K562 (cell line): ENCODE results near the gene REXO2. TPM values are rescaled to one million over a fixed set of nuclear protein-coding genes. Genes with fewer than 3 reads are reported as not detected.

Experiments used
- BRD9 ChIP-seq: fragments of 450-650 bp; IDR thresholded peaks from 2 replicates; pipeline ENCODE4 v1.6.1; 2018; ENCODE audit warnings: low read depth; ENCODE audit not compliant: partially characterized antibody
- CEBPG ChIP-seq, 3 experiments: fragments of 200-800 bp in 1 of 3; sonication (Bioruptor generic) in 1 of 3; sonication (generic) in 1 of 3; formaldehyde crosslinking in 1 of 3; IDR thresholded peaks in 2 of 3; conservative IDR thresholded peaks in 1 of 3; 2 replicates each; pipeline versions ENCODE4 v1.6.1 to v1.8.0; 2016 to 2022; ENCODE audit warnings: missing compliant biosample characterization in 2 of 3, missing genetic modification characterization in 2 of 3, mild to moderate bottlenecking in 1 of 3, missing genetic modification reagents in 1 of 3
- CHD1 ChIP-seq: fragments of 200-600 bp; sonication (generic); IDR thresholded peaks from one replicate; pipeline ENCODE4 v1.6.1; 2012; ENCODE audit warnings: mild to moderate bottlenecking, moderate library complexity, low read length, inconsistent platforms
- NFIC ChIP-seq: fragments of 450-650 bp; IDR thresholded peaks from 2 replicates; pipeline ENCODE4 v1.6.1; 2017; ENCODE audit warnings: mild to moderate bottlenecking, inconsistent platforms
- POLR2G ChIP-seq: fragments of 200-400 bp; formaldehyde crosslinking; IDR thresholded peaks from 2 replicates; pipeline ENCODE4 v1.6.1; 2017; ENCODE audit warnings: low read depth, mild to moderate bottlenecking, antibody characterized with exemption, low read length, moderate library complexity
- SREBF2 ChIP-seq: sonication (generic); formaldehyde crosslinking; IDR thresholded peaks from 2 replicates; pipeline ENCODE4 v1.4.0; 2020; ENCODE audit warnings: mild to moderate bottlenecking, missing genetic modification reagents
- ZEB2 ChIP-seq: fragments of 450-650 bp; IDR thresholded peaks from 2 replicates; pipeline ENCODE4 v1.6.1; 2016
- ZNF175 ChIP-seq: fragments of 200-800 bp; sonication (Bioruptor generic); IDR thresholded peaks from 2 replicates; pipeline ENCODE4 v1.6.1; 2016; ENCODE audit warnings: low read depth, mild to moderate bottlenecking, missing genetic modification characterization, missing compliant biosample characterization
- ZNF407 ChIP-seq: fragments of 450-650 bp; IDR thresholded peaks from 2 replicates; pipeline ENCODE4 v1.6.1; 2016; ENCODE audit warnings: low read depth
- polyA plus RNA-seq, 8 experiments: library from polyadenylated mRNA; depleted of rRNA in 4 of 8; stranded (reverse) in 5 of 8; unstranded in 3 of 8; fragments of >200 nt; fragmentation: Nextera tagmentation in 2 of 8; fragmentation: Illumina TruSeq in 1 of 8; extraction: Ambion mirVana in 2 of 8; extraction: Trizol in 1 of 8; gene quantifications; 2 replicates each; pipeline versions ENCODE4 v1.2.1 to v1.2.3, GENCODE V29; 2011 to 2014; ENCODE audit warnings: inconsistent platforms in 1 of 8, missing spikeins in 1 of 8
- total RNA-seq, 7 experiments: library from RNA; depleted of rRNA in 6 of 7; stranded (reverse); fragments of >200 nt in 6 of 7; fragmentation: Illumina TruSeq in 2 of 7; extraction: Trizol in 2 of 7; gene quantifications; 2 replicates each; pipeline versions ENCODE4 v1.2.1 to v1.2.3, GENCODE V29; 2011 to 2021; ENCODE audit warnings: low replicate concordance in 1 of 7
- TF ChIP-seq, protein P1 (sequence below), 2 experiments: fragments of 450-650 bp; IDR thresholded peaks; 2 replicates each; pipeline ENCODE4 v1.6.1; 2016; ENCODE audit warnings: mild to moderate bottlenecking in 2 of 2, borderline replicate concordance in 1 of 2, low read depth in 1 of 2, moderate library complexity in 1 of 2

REXO2 gene
- total and polyA plus RNA-seq, 9 of the 15 experiments (the other 6 are each of a cell fraction or from before 2014, with no cell fraction given), result 143 to 370 (median 193) TPM

GRCh38 chr11:114400915-114401223 is 38.4 kb upstream of the REXO2 start (continued):
- TF ChIP-seq, protein P1, sequence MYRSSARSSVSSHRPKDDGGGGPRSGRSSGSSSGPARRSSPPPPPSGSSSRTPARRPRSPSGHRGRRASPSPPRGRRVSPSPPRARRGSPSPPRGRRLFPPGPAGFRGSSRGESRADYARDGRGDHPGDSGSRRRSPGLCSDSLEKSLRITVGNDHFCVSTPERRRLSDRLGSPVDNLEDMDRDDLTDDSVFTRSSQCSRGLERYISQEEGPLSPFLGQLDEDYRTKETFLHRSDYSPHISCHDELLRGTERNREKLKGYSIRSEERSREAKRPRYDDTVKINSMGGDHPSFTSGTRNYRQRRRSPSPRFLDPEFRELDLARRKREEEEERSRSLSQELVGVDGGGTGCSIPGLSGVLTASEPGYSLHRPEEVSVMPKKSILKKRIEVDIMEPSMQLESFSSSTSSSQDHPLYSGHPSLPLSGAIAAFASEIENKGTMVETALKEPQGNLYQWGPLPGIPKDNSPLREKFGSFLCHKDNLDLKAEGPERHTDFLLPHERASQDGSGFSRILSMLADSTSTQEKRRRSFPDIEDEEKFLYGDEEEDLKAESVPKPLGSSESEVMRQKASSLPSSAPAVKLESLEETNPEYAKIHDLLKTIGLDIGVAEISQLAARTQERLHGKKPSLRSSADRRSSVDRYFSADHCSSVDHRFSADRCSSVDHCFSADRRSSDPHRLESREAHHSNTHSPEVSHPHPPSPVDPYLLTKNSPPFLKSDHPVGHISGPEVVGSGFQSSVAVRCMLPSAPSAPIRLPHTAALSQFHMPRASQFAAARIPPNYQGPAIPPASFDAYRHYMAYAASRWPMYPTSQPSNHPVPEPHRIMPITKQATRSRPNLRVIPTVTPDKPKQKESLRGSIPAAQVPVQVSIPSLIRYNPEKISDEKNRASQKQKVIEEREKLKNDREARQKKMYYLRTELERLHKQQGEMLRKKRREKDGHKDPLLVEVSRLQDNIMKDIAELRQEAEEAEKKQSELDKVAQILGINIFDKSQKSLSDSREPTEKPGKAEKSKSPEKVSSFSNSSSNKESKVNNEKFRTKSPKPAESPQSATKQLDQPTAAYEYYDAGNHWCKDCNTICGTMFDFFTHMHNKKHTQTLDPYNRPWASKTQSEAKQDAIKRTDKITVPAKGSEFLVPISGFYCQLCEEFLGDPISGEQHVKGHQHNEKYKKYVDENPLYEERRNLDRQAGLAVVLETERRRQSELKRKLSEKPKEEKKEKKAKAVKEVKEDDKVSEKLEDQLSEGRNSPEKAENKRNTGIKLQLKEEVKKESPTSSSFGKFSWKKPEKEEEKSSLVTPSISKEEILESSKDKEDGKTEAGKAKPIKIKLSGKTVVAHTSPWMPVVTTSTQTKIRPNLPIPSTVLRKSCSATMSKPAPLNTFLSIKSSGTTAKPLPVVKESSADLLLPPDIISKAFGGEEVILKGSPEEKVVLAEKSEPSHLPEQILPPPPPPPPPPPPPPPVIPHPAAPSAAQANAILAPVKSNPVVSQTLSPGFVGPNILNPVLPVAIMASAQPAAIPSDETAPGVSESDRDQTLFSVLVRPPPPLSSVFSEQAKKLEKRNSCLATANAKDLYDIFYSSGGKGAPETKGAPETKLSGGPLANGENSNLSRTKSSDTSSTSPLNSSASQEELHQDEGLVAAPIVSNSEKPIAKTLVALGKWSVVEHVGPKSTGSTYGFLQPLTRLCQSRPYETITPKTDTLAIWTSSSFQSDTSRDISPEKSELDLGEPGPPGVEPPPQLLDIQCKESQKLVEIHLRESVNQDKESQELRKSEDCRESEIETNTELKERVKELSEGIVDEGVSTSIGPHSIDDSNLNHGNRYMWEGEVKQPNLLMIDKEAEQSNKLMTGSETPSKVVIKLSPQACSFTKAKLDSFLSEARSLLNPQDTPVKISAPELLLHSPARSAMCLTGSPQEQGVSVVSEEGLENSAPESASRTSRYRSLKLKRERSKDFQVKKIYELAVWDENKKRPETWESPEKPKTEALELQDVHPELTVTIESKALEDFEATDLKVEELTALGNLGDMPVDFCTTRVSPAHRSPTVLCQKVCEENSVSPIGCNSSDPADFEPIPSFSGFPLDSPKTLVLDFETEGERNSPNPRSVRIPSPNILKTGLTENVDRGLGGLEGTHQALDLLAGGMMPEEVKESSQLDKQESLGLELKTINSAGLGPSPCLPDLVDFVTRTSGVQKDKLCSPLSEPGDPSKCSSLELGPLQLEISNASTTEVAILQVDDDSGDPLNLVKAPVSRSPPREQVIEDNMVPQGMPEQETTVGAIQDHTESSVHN (IDR thresholded peaks at IDR 0.05; ENCODE audit: borderline replicate concordance in 1 of 2, low read depth in 1 of 2), result 0 out of 4 replicates have a peak, but pooled peaks of 1 of the 2 experiments have one; percentile 21
- TF ChIP-seq ZNF175 (CRISPR knock-in tag) (0 out of 2 replicates have a peak, but pooled peaks have one; percentile 37), BRD9 (peak; percentile 88), SREBF2 (CRISPR knock-in tag) (0 out of 2 replicates have a peak, but pooled peaks have one; percentile 9), ZNF407 (no peak), POLR2G (no peak), NFIC (peak; percentile 36; the same call in 1 of the 2 replicates), CEBPG (CRISPR knock-in tag; IDR thresholded peaks at IDR 0.05) (no peak), CEBPG (tag; conservative IDR thresholded peaks at IDR 0.05 in 1 of 2, IDR thresholded peaks at IDR 0.05 in 1 of 2) (peak in 1 of 2 experiments; percentile 7; a peak in 3 of 4 replicates), ZEB2 (no peak), CHD1 (peak; percentile 68)
